Stomach (tissue), 4 donors: Measurements from ENCODE around the gene TTLL1.

Experiments
- CTCF ChIP-seq, 7 experiments: fragments of 450-650 bp in 4 of 7; fragments of 200-600 bp in 3 of 7; sonication (generic) in 3 of 7; IDR thresholded peaks; one replicate each; pipeline ENCODE4 v1.5.1; 2016 to 2019; ENCODE audit warnings: antibody characterized with exemption in 7 of 7, control low read depth in 2 of 7, mild to moderate bottlenecking in 1 of 7
- EP300 ChIP-seq: sonication (generic); formaldehyde crosslinking; IDR thresholded peaks from one replicate; pipeline ENCODE4 v1.6.1; 2017; ENCODE audit warnings: antibody characterized with exemption
- POLR2A ChIP-seq, 4 donors: fragments of 450-650 bp; IDR thresholded peaks; one replicate each; pipeline ENCODE4 v1.6.1; 2016; ENCODE audit warnings: antibody characterized with exemption in 4 of 4, control low read depth in 2 of 4, mild to moderate bottlenecking in 1 of 4, moderate library complexity in 1 of 4
- POLR2AphosphoS5 ChIP-seq, 3 donors: sonication (generic); formaldehyde crosslinking; IDR thresholded peaks; one replicate each; pipeline ENCODE4 v1.6.1; 2016; ENCODE audit warnings: antibody characterized with exemption in 3 of 3

GRCh38 chr22:43036282-43036829 lies 52.8 kb downstream of the TTLL1 start:
- TF ChIP-seq POLR2AphosphoS5 (IDR thresholded peaks at IDR 0.05), result peak in 1 of 3 donors; percentile 28
- TF ChIP-seq CTCF (IDR thresholded peaks at IDR 0.05), result no peak
- TF ChIP-seq EP300, result no peak
- TF ChIP-seq POLR2A (IDR thresholded peaks at IDR 0.05), result no peak
